Activated naive CD8-positive, alpha-beta T cell treated with anti-CD3 and anti-CD28 coated beads, Interleukin-2, amount 10 ng/mL, durations not matched to agents 7 days and 5 days (primary cell): ENCODE results near the gene SNN. TPM values are rescaled to one million over a fixed set of nuclear protein-coding genes. Genes with fewer than 3 reads are reported as not detected.

ENCODE experiments used
- ATAC-seq: fragments of 150-1000 bp; cut with Tn5 transposase; one replicate; pipeline ENCODE4 v1.10.0; 2021; ENCODE audit warnings: low read depth, moderate library complexity
- POLR2A ChIA-PET: fragments of 350-600 bp; sonication (Branson Sonifier 250); formaldehyde crosslinking; loops from one replicate; lab custom pipeline; 2021; ENCODE audit warnings: antibody characterized with exemption; lab: Charles Lee
- DNase-seq: peaks from one replicate; pipeline ENCODE4 v3.0.0; 2021
- H3K27ac Mint-ChIP-seq: one replicate; pipeline ENCODE4 v1.8.0; 2022; ENCODE audit warnings: mild to moderate bottlenecking, mixed read lengths
- H3K27me3 Mint-ChIP-seq: one replicate; pipeline ENCODE4 v1.8.0; 2022; ENCODE audit warnings: mild to moderate bottlenecking, moderate library complexity, mixed read lengths
- H3K36me3 Mint-ChIP-seq: one replicate; pipeline ENCODE4 v1.8.0; 2021; ENCODE audit warnings: mild to moderate bottlenecking, mixed read lengths
- H3K4me1 Mint-ChIP-seq: one replicate; pipeline ENCODE4 v1.8.0; 2021; ENCODE audit warnings: mixed read lengths
- H3K4me3 Mint-ChIP-seq: one replicate; pipeline ENCODE4 v1.8.0; 2022; ENCODE audit warnings: mild to moderate bottlenecking, moderate library complexity, mixed read lengths
- H3K9me3 Mint-ChIP-seq: one replicate; pipeline ENCODE4 v1.8.0; 2021; ENCODE audit warnings: mixed read lengths
- total RNA-seq, 2 experiments: library from RNA; stranded (reverse); gene quantifications; one replicate each; pipeline ENCODE4 v1.2.3, GENCODE V29; 2021

The SNN gene
- total RNA-seq, 2 experiments from 2014 or later: 30.1 to 31.8 TPM

DNA sequence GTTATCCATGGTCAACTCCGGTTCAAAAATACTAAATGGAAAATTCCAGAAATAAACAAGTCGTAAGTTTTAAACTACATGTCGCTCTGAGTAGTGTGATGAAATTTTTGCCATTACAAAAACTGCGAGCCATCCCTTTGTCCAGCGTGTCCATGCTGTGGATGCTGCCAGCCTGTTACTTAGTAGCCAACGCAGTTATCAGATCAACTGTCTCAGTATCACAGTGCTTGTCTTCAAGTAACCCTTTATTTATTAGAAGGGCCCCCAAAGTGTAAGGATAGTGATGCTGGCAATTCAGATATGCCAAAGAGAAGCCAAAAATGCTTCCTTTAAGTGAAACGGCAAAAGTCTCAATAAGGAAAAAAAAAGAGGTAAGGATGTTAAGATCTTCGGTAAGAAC is 23.9 kb downstream of the SNN start:
- Mint-ChIP-seq H3K27ac (no peak overlapping the region), H3K36me3 (peaks cover 39% of the 10 kb centered on the region), H3K4me3 (no peak overlapping the region), H3K9me3 (no peaks in the 10 kb centered on the region), H3K4me1 (peaks cover 24% of the 10 kb centered on the region), H3K27me3 (no peaks in the 10 kb centered on the region)
- DNase-seq (no peak), ATAC-seq (no peak)
- POLR2A ChIA-PET: interaction anchor here (0.9 kb wide), 1 partner anchor 50 kb away, joined by 3 read pairs; the partner anchor contains the start of gene TXNDC11

DNA sequence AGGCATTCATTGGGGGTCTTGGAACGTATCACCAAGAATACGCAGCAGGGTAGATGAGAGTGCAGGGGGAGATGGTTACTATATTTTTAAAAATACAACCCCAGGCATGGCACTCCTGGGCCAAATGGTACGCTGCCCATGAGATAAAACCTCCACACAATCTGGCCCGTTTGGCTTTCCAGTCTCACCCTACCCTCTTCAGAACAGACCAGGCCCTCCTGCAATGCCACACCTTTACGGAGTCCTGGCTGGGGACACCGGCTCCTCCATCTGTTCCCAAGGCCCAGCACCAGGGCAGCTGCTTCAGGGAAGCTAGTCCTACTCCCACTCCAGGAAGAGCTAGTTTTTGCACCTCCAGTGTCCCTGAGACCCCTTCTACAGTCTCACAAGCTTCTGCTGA is 24.4 kb downstream of the SNN start:
- ATAC-seq: no peak
- H3K4me1 Mint-ChIP-seq: peaks cover 28% of the 10 kb centered on the region

DNA sequence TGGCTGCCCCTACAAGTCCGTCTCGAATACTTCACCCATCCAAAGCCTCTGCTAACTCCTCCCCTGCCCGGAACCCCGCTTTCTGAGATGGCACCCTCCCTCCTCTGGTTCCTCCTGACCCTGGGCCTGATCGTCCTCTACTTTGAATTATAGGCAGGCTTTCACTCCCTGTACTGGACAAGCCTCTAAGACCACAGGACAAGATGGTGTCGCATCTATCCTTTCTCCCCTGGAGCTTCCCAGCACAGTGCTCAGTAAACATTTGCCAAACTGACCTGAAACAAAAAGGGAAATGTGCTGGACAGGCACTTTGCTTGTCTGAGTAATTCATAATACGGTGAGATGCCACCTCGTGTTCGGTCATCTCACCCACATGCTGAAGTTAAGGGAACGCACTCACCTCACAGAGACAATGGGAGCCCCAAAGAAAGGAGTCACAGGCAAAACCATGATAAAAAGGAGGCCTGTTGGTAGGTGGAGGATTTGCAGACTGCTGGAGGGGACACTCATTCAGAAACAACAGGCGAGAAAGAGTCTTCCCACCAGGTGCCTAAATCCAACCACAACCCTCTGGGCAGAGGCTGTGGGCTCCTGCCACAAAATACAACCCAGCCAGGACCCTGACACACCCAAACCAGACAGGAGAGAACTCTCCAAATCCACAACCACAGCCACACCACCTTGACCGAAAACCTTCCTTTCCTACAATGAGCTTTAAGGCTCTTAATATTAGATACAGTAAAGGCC is 28.2 kb downstream of the SNN start:
- no peaks in the 10 kb centered on the region for H3K27me3 Mint-ChIP-seq
- peak overlapping the region; percentile 43 for H3K27ac Mint-ChIP-seq
- peak overlapping the region; percentile 47 for H3K4me3 Mint-ChIP-seq
- DNase-seq: no peak
- H3K36me3 Mint-ChIP-seq: peaks cover 37% of the 10 kb centered on the region
- POLR2A ChIA-PET: interaction anchor here (1.0 kb wide), 1 partner anchor 19 kb away, joined by 3 read pairs; no protein-coding TSS in a partner anchor
- H3K4me1 Mint-ChIP-seq: peaks cover 37% of the 10 kb centered on the region
- H3K9me3 Mint-ChIP-seq: no peaks in the 10 kb centered on the region
- ATAC-seq: no peak

More for the DNA sequence above, 24.4 kb downstream of the SNN start:
- Mint-ChIP-seq H3K4me3 (no peak overlapping the region), H3K9me3 (no peaks in the 10 kb centered on the region), H3K27ac (no peak overlapping the region), H3K27me3 (no peaks in the 10 kb centered on the region), H3K36me3 (peaks cover 38% of the 10 kb centered on the region)
- POLR2A ChIA-PET: no interaction called here
- no peak for DNase-seq

DNA sequence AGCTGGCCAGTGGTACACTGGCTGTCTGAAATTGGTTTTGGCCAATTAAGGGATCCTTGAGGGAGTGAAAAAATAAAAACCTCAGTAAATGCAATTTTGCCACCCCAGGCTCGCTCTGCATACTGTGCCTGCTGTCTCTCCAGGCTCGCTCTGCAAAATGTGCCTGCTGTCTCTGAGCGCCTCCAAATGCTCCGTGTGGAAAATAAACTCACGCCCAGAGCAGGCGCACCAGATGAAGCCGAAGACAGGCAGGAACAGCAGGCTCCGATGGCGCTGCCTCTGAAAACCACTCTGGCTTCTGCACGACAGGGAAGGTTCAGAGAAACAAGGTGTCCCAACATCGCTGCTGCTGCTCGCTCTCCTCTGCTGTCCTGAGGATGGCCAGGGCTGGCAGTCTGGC is 29.1 kb downstream of the SNN start:
- DNase-seq (no peak), ATAC-seq (no peak)
- Mint-ChIP-seq H3K4me3 (no peak overlapping the region), H3K9me3 (no peaks in the 10 kb centered on the region), H3K27ac (peak overlapping the region; percentile 62), H3K4me1 (peaks cover 38% of the 10 kb centered on the region), H3K36me3 (peaks cover 38% of the 10 kb centered on the region), H3K27me3 (no peaks in the 10 kb centered on the region)
- POLR2A ChIA-PET: interaction anchor here (1.0 kb wide), 1 partner anchor 20 kb away, joined by 3 read pairs; no protein-coding TSS in a partner anchor

DNA sequence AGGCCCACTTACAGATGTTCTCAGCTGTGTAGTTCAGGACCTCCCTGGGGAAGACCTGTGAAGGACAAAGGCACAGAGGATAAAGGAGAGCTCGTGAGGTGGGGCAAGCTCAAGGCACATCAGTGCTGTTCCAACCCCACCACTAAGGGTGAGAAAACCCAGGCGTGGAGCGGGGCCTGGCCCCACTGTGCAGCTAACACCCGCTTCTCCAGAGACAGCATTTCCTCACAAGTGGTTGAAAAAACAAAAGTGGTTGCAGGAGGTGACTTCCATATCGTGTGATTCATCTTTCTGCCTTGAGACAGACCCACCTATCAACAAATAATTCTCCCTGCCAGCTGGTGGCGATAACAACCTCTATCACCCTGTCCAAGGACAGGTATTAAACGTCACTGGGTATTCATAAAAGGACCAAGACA is 30.0 kb downstream of the SNN start:
- POLR2A ChIA-PET: no interaction called here
- ATAC-seq: peak; percentile 61
- no peak for DNase-seq
- Mint-ChIP-seq H3K4me1 (peaks cover 39% of the 10 kb centered on the region), H3K36me3 (peaks cover 43% of the 10 kb centered on the region), H3K27ac (peak overlapping the region; percentile 62), H3K27me3 (no peaks in the 10 kb centered on the region), H3K9me3 (no peaks in the 10 kb centered on the region), H3K4me3 (peak overlapping the region; percentile 36)

DNA sequence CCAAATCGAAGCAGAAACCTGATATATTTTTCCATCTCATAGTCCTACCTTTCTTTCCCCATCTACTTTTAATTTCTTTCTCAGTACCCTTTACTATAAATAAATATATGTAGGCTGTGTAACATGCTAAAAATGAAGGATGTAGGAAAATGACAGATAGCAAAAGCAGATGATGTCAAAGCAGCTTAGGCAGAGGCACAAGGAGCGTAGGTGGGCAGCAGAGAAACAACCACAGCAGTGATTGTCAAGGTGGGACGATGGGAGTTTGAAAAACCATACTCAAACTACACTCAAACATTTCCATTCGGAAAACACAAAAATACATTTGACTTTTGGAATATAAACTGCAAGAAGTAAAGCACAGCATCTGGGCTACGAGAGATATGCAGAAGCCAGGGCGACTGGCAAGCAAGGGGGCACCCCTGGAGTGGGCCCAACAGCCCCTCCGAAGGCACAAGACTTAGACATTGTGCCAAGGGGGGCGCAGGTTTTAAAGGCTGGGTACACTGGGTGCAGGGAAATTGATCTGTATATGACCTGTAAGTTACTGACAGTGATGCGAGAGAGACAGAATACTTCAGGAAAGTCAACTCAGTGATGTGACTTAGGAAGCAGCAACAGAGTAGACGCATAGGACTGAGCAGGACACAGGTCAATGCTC is 31.1 kb downstream of the SNN start:
- DNase-seq: no peak
- Mint-ChIP-seq H3K4me3 (no peak overlapping the region), H3K36me3 (peaks cover 49% of the 10 kb centered on the region), H3K27me3 (no peaks in the 10 kb centered on the region), H3K4me1 (peaks cover 42% of the 10 kb centered on the region), H3K27ac (no peak overlapping the region), H3K9me3 (no peaks in the 10 kb centered on the region)
- no peak for ATAC-seq
- POLR2A ChIA-PET: no interaction called here

DNA sequence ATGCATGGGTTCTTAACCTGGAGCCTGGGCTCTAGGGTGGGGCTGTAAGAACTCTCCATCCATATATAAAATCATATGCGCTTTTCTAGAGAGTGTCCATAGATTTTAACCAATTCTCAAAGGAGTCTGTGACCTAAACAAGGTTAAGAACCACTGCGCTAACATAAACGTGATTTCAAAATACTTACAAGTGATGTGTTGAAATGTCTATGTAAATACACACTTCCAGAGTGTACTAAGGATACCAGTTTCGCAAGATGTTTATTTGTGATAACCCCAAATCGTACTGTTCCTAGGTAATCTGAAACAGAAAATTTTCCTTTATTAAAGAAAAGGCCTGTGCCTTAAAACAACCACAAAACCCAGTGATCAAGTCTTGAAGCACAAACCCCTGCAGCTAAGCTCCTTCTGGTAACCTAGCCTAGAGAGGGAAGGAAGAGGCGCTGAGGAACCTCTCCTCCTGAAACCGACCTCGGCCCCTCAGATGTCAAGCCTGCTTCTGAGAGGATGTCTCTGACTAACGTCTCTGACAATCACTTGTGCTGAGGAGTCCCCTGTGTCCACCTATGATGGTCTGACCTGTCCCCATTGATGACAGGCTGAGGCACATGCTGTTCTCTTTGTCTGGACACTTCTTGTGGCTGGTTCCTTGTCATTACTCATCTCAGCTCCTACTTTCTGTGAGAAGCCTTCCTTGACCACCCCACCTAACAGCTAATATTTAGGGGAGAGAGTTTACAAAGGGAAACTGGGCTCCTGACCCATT is 32.2 kb downstream of the SNN start:
- no peak for ATAC-seq
- Mint-ChIP-seq H3K36me3 (peaks cover 46% of the 10 kb centered on the region), H3K27ac (peak overlapping the region; percentile 57), H3K4me3 (no peak overlapping the region), H3K9me3 (no peaks in the 10 kb centered on the region), H3K4me1 (peaks cover 40% of the 10 kb centered on the region), H3K27me3 (no peaks in the 10 kb centered on the region)
- DNase-seq: no peak
- POLR2A ChIA-PET: no interaction called here

DNA sequence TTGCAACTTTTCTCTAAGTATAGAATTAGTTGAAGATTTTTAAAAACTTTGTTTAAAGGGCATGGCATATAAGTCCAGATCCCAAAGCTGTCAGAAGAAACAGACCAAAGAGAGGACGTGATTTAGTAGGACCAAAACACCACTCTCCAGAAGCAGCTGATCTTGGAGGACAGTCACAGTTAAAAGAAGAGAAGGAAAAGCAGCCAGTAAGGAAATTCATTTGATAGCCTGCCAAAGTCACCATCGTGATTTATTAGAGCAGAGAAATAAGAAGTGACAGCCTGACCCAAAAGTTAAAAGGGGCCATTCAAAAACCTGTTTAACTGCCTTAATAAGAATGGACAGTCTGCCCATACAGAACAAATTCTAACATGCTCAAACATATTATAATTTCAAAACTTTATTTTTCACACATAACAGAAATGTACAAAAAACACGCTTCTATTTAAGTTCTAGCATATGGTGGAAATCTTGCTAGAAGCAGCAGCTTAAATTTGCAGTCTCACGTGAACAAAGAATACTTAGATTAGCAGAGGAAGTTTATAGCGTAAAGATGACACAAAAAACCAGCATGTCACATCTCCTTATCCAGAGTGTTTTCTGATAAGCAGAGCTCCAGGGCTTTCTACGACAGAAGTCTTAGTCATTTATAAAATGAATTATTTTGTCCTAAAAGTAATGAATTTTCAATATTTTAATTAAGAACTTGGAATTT is 37.2 kb downstream of the SNN start:
- H3K27me3 Mint-ChIP-seq: no peaks in the 10 kb centered on the region
- peaks cover 23% of the 10 kb centered on the region for H3K36me3 Mint-ChIP-seq
- POLR2A ChIA-PET: no interaction called here
- H3K4me3 Mint-ChIP-seq: no peak overlapping the region
- DNase-seq: no peak
- H3K4me1 Mint-ChIP-seq: peaks cover 12% of the 10 kb centered on the region
- no peak for ATAC-seq
- no peaks in the 10 kb centered on the region for H3K9me3 Mint-ChIP-seq
- no peak overlapping the region for H3K27ac Mint-ChIP-seq

DNA sequence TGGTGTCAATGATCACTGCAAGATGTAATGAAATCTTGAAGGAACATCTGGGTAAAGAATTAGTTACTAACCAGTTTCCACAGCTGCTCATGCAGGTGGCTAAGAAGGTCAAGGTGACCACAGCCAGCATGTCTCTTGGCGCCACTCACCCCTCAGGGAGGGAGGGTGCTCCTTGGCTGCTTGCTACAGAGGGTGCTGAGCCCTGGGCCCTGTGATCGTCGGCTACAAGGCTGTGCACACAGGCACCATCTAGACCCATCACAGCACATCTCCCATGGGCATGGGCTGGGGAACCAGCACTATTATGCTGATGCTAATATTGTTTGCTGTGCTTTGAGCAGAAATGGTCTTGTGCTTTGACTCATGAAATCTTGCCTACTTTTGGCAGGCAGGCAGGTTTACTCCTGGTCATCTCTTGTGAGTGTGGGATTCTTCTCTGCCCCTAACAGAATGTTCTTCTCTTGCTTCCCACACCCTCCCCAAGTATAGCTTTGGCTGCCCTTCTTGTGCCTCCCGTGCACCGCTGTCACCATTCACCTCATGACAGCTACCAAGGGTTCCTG is 38.0 kb downstream of the SNN start:
- no peaks in the 10 kb centered on the region for H3K9me3 Mint-ChIP-seq
- no peak overlapping the region for H3K4me3 Mint-ChIP-seq
- H3K27me3 Mint-ChIP-seq: no peaks in the 10 kb centered on the region
- no peak overlapping the region for H3K27ac Mint-ChIP-seq
- POLR2A ChIA-PET: no interaction called here
- no peak for ATAC-seq
- peaks cover 8% of the 10 kb centered on the region for H3K4me1 Mint-ChIP-seq
- no peak for DNase-seq
- peaks cover 19% of the 10 kb centered on the region for H3K36me3 Mint-ChIP-seq

DNA sequence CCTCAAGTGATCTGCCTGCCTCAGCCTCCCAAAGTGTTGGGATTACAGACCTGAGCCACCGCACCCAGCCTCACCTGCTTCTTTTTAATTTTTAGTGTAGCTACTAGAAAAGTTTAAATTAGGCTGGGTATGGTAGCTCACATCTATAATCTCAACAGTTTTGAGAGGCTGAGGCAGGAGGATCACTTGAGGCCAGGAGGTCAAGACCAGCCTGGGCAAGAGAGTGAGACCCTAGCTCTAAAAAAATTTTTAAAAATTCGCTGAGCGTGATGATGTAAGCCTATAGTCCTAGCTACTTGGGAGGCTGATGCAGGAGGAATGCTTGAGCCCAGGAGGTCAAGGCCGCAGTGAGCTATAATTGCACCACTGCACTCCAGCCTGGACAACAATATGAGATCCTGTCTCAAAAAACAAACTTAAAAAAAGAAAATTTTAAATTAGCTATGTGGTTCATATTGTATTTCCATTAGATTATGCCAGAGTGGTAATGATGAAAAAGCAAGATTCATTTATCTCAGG is 39.5 kb downstream of the SNN start:
- no peak overlapping the region for H3K27ac Mint-ChIP-seq
- POLR2A ChIA-PET: interaction anchor here (0.7 kb wide), 2 partner anchors 17 to 39 kb away, joined by 4 read pairs; no protein-coding TSS in a partner anchor
- ATAC-seq (no peak), DNase-seq (no peak)
- H3K4me1 Mint-ChIP-seq: peaks cover 8% of the 10 kb centered on the region
- no peaks in the 10 kb centered on the region for H3K9me3 Mint-ChIP-seq
- no peak overlapping the region for H3K4me3 Mint-ChIP-seq
- H3K36me3 Mint-ChIP-seq: peaks cover 12% of the 10 kb centered on the region
- no peaks in the 10 kb centered on the region for H3K27me3 Mint-ChIP-seq

DNA sequence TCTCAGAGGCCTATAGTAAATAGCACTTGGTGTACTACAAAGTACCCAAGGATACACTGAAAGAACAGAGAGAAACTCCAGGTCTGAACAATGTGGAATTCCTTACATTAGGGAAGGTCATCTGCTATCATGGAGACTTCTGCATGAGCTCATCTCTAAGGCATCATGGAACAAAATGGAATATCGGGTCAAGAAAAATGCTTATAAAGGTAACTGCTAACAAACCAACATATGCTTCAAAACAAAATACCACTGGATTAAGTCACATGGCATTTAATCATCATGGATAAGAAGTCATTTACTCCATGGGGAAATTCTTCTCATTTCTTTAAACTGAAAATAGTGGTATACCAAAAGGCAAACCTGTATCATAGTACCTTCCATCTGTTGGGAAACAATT is 40.2 kb downstream of the SNN start:
- H3K9me3 Mint-ChIP-seq: no peaks in the 10 kb centered on the region
- H3K4me1 Mint-ChIP-seq: peaks cover 6% of the 10 kb centered on the region
- peaks cover 7% of the 10 kb centered on the region for H3K36me3 Mint-ChIP-seq
- POLR2A ChIA-PET: no interaction called here
- ATAC-seq (no peak), DNase-seq (no peak)
- no peak overlapping the region for H3K4me3 Mint-ChIP-seq
- no peak overlapping the region for H3K27ac Mint-ChIP-seq
- no peaks in the 10 kb centered on the region for H3K27me3 Mint-ChIP-seq

DNA sequence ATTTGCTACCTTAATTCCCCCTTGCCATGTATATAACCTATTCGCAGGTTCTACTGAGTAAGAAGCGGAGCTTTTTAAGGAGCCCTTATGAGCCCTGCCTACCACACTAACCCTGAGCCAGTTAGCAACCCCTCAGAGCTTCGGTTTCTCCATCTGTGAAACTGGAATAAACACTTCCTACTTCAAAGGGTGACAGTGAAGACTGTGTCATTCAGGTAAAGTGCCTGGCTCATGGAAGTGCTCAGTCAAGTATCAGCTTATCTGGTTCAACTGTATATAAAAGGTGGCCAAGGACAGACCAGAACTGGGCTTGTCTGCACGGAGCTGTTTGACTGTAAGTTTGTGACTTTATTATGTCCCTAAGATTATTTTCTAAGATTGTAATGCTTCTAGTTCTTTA is 43.4 kb downstream of the SNN start:
- no peaks in the 10 kb centered on the region for H3K9me3 Mint-ChIP-seq
- DNase-seq: no peak
- H3K27ac Mint-ChIP-seq: no peak overlapping the region
- peaks cover 3% of the 10 kb centered on the region for H3K4me1 Mint-ChIP-seq
- H3K4me3 Mint-ChIP-seq: no peak overlapping the region
- H3K27me3 Mint-ChIP-seq: no peaks in the 10 kb centered on the region
- H3K36me3 Mint-ChIP-seq: peaks cover 6% of the 10 kb centered on the region
- no peak for ATAC-seq
- POLR2A ChIA-PET: no interaction called here
